ENCODE results near the gene UBR3. TPM values are rescaled to one million over a fixed set of nuclear protein-coding genes. Genes with fewer than 3 reads are reported as not detected.
A peak's percentile ranks its signal among the peaks of the same experiment; 100 is the strongest.

UBR3 gene
- total RNA-seq, 3 donors from 2014 or later (not counting 1 experiment from before 2014, with no cell fraction given) = 40.8 to 54.5 (median 41.0) TPM

- Histone ChIP-seq H3K4me3 (ENCODE audit: low read length) (no peak overlapping the region), H3K9me3 (ENCODE audit: control insufficient read depth, insufficient read depth, low read length) (peaks cover 3% of the 10 kb centered on the region), H3K4me1 (ENCODE audit: control insufficient read depth, insufficient read depth, low read length) (no peaks in the 10 kb centered on the region), H3K36me3 (ENCODE audit: control insufficient read depth, insufficient read depth, low read length) (no peaks in the 10 kb centered on the region), H3K27me3 (ENCODE audit: control insufficient read depth, insufficient read depth, low read length) (no peaks in the 10 kb centered on the region), H3K27ac (ENCODE audit: low read length) (no peak overlapping the region)
- WGBS (ENCODE audit: insufficient coverage) = 92% methylated on average over 2 of the region's 2 CpGs
- H3K4me3 Mint-ChIP-seq = no peak overlapping the region
- H3K4me1 Mint-ChIP-seq = no peaks in the 10 kb centered on the region
- no peak for ATAC-seq
- H3K36me3 Mint-ChIP-seq = no peaks in the 10 kb centered on the region
- no peak overlapping the region for H3K27ac Mint-ChIP-seq
- H3K9me3 Mint-ChIP-seq = no peaks in the 10 kb centered on the region
- no peak for DNase-seq
- no peak for TF ChIP-seq CTCF (IDR thresholded peaks at IDR 0.05)
- H3K27me3 Mint-ChIP-seq (ENCODE audit: low read depth in 2 of 2) = no peaks in the 10 kb centered on the region
- intact Hi-C loops (cut with micrococcal nuclease) = no loop called here
These were observed 260.1 kb downstream of the UBR3 start for GRCh38 chr2:170087413-170087793.

- no peaks in the 10 kb centered on the region for H3K36me3 Mint-ChIP-seq
- no peak overlapping the region for H3K4me3 Mint-ChIP-seq
- Histone ChIP-seq H3K4me3 (ENCODE audit: low read length) (no peak overlapping the region), H3K9me3 (ENCODE audit: control insufficient read depth, insufficient read depth, low read length) (peaks cover 3% of the 10 kb centered on the region), H3K27ac (ENCODE audit: low read length) (no peak overlapping the region), H3K27me3 (ENCODE audit: control insufficient read depth, insufficient read depth, low read length) (no peaks in the 10 kb centered on the region), H3K36me3 (ENCODE audit: control insufficient read depth, insufficient read depth, low read length) (no peaks in the 10 kb centered on the region), H3K4me1 (ENCODE audit: control insufficient read depth, insufficient read depth, low read length) (no peaks in the 10 kb centered on the region)
- peaks cover 2 to 3% of the 10 kb centered on the region in 2 donors for H3K9me3 Mint-ChIP-seq
- 90% methylated on average over 4 of the region's 5 CpGs for WGBS (ENCODE audit: insufficient coverage)
- no peak for DNase-seq
- TF ChIP-seq CTCF (IDR thresholded peaks at IDR 0.05) = no peak
- ATAC-seq = no peak
- H3K4me1 Mint-ChIP-seq = no peaks in the 10 kb centered on the region
- no peaks in the 10 kb centered on the region for H3K27me3 Mint-ChIP-seq (ENCODE audit: low read depth in 2 of 2)
- intact Hi-C loops (cut with micrococcal nuclease) = no loop called here
- no peak overlapping the region for H3K27ac Mint-ChIP-seq
These were observed 261.5 kb downstream of the UBR3 start for GRCh38 chr2:170088776-170089175.

GRCh38 chr2:170090229-170090628 is 263.0 kb downstream of the UBR3 start:
- Histone ChIP-seq H3K4me3 (ENCODE audit: low read length) (no peak overlapping the region), H3K9me3 (ENCODE audit: control insufficient read depth, insufficient read depth, low read length) (peaks cover 3% of the 10 kb centered on the region), H3K36me3 (ENCODE audit: control insufficient read depth, insufficient read depth, low read length) (no peaks in the 10 kb centered on the region), H3K27ac (ENCODE audit: low read length) (no peak overlapping the region), H3K27me3 (ENCODE audit: control insufficient read depth, insufficient read depth, low read length) (no peaks in the 10 kb centered on the region), H3K4me1 (ENCODE audit: control insufficient read depth, insufficient read depth, low read length) (no peaks in the 10 kb centered on the region)
- H3K27ac Mint-ChIP-seq = peak overlapping the region in 1 of 2 donors; percentile 7
- no peaks in the 10 kb centered on the region for H3K36me3 Mint-ChIP-seq
- H3K27me3 Mint-ChIP-seq (ENCODE audit: low read depth in 2 of 2) = no peaks in the 10 kb centered on the region
- intact Hi-C loops (cut with micrococcal nuclease) = no loop called here
- TF ChIP-seq CTCF (IDR thresholded peaks at IDR 0.05) = no peak
- H3K9me3 Mint-ChIP-seq = peaks cover 2 to 3% of the 10 kb centered on the region in 2 donors
- ATAC-seq (no peak), DNase-seq (no peak)
- H3K4me1 Mint-ChIP-seq = no peaks in the 10 kb centered on the region
- H3K4me3 Mint-ChIP-seq = no peak overlapping the region

GRCh38 chr2:170091436-170091835 is 264.2 kb downstream of the UBR3 start:
- intact Hi-C loops (cut with micrococcal nuclease) = no loop called here
- no peaks in the 10 kb centered on the region for H3K4me1 ChIP-seq (ENCODE audit: control insufficient read depth, insufficient read depth, low read length)
- no peak for TF ChIP-seq CTCF (IDR thresholded peaks at IDR 0.05)
- ATAC-seq (peak in 1 of 3 donors; percentile 50), DNase-seq (no peak)
- peaks cover 3% of the 10 kb centered on the region for H3K9me3 ChIP-seq (ENCODE audit: control insufficient read depth, insufficient read depth, low read length)
- Mint-ChIP-seq H3K36me3 (no peaks in the 10 kb centered on the region), H3K4me1 (no peaks in the 10 kb centered on the region), H3K27ac (no peak overlapping the region), H3K4me3 (no peak overlapping the region), H3K9me3 (peaks cover 2 to 3% of the 10 kb centered on the region in 2 donors), H3K27me3 (ENCODE audit: low read depth in 2 of 2) (no peaks in the 10 kb centered on the region)
- 89% methylated on average over 1 of the region's 3 CpGs for WGBS (ENCODE audit: insufficient coverage)
- no peaks in the 10 kb centered on the region for H3K27me3 ChIP-seq (ENCODE audit: control insufficient read depth, insufficient read depth, low read length)
- H3K27ac ChIP-seq (ENCODE audit: low read length) = no peak overlapping the region
- no peaks in the 10 kb centered on the region for H3K36me3 ChIP-seq (ENCODE audit: control insufficient read depth, insufficient read depth, low read length)
- H3K4me3 ChIP-seq (ENCODE audit: low read length) = no peak overlapping the region

Data from natural killer cell (primary cell).